H1 (cell line): ENCODE measurements around the gene CYBA. TPM values are rescaled to one million over a fixed set of nuclear protein-coding genes. Genes with fewer than 3 reads are reported as not detected.

Experiments
- CBX8 ChIP-seq: fragments of 300-800, 300-1000 bp; sonication (generic); IDR thresholded peaks from 2 replicates; pipeline ENCODE4 v1.7.1; 2016; ENCODE audit warnings: low read depth, low read length, borderline replicate concordance
- RAD21 ChIP-seq, 2 experiments: IDR thresholded peaks in 1 of 2; conservative IDR thresholded peaks in 1 of 2; 2 replicates each; pipeline ENCODE4 v1.6.1; 2011; ENCODE audit warnings: low read depth in 2 of 2, low read length in 2 of 2, improper control_type of control experiment in 1 of 2, inconsistent platforms in 1 of 2, mild to moderate bottlenecking in 1 of 2, moderate library complexity in 1 of 2
- SIRT6 ChIP-seq: IDR thresholded peaks from one replicate; pipeline ENCODE4 v1.7.1; 2012; ENCODE audit warnings: low read length, inconsistent platforms
- SIX5 ChIP-seq: IDR thresholded peaks from 2 replicates; pipeline ENCODE4 v1.6.1; 2011; ENCODE audit warnings: mild to moderate bottlenecking, low read depth, low read length
- SP1 ChIP-seq: IDR thresholded peaks from 2 replicates; pipeline ENCODE4 v1.6.1; 2011; ENCODE audit warnings: low read depth, low read length
- TAF1 ChIP-seq: IDR thresholded peaks from 2 replicates; pipeline ENCODE4 v1.6.1; 2011; ENCODE audit warnings: mild to moderate bottlenecking, low read depth, low read length
- TBP ChIP-seq: IDR thresholded peaks from 2 replicates; pipeline ENCODE4 v1.6.1; 2011; ENCODE audit warnings: low read depth, low read length, improper control_type of control experiment
- ZNF274 ChIP-seq: IDR thresholded peaks from 2 replicates; pipeline ENCODE4 v1.7.0; 2012; ENCODE audit warnings: low read length, borderline replicate concordance; ENCODE audit errors: extremely low read depth
- polyA plus RNA-seq, 7 experiments: library from polyadenylated mRNA; depleted of rRNA in 3 of 7; stranded (reverse) in 5 of 7; unstranded in 2 of 7; fragments of >200 nt in 5 of 7; fragments of 200-250 nt in 2 of 7; gene quantifications; 1 replicate in 5 of 7; 2 replicates in 1 of 7; 4 replicates in 1 of 7; pipeline versions ENCODE4 v1.2.1 to v1.2.3, GENCODE V29; 2011 to 2013; ENCODE audit warnings: missing spikeins in 2 of 7, mixed read lengths in 2 of 7
- total RNA-seq: library from RNA; stranded (reverse); fragmentation: NEBNext Ultra II Directional; extraction: Animal tissue kit (Norgen Biotek cat#: 25700); gene quantifications from 2 replicates; pipeline ENCODE4 v1.2.1, GENCODE V29; 2021

Gene CYBA
- total and polyA plus RNA-seq, 2 of the 8 experiments (the other 6 are each of a cell fraction or from before 2014, with no cell fraction given): 136 to 254 TPM

GRCh38 chr16:88624481-88624880 lies 26.4 kb downstream of the CYBA start (continued):
- no peak for TF ChIP-seq TAF1
- no peak for TF ChIP-seq SIX5
- no peak for TF ChIP-seq RAD21 (IDR thresholded peaks at IDR 0.05 in 1 of 2, conservative IDR thresholded peaks at IDR 0.05 in 1 of 2; ENCODE audit: low read depth in 2 of 2, low read length in 2 of 2)
- no peak for TF ChIP-seq ZNF274
- no peak for TF ChIP-seq SIRT6
- no peak for TF ChIP-seq TBP
- no peak for TF ChIP-seq SP1
- no peak for TF ChIP-seq CBX8
